ENCODE measurements around the gene IL13.

The IL13 gene

DNA sequence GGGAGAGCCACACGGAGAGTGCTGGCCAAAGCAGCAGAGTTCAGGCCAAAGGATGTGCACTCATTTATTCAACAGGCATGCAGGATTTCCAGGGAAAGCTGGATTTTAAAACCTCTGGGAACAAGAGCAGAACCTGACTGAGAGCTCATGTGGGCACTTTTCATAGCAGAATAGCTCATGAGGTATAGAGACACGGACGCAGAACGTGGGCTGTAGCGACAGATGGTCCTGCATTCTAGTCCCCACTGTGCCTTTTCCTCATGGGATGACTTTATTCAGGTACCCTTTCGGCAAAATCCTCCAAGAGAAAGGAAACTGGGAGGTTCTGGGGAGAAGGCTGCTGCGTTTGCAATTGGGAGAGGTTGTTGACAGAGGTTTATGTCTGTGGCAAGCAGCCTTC lies 21.2 kb downstream of the IL13 start:
- Mint-ChIP-seq H3K27ac (no peak overlapping the region), H3K4me3 (no peak overlapping the region), H3K27me3 (no peaks in the 10 kb centered on the region), H3K4me1 (ENCODE audit: low read depth in 2 of 2) (peaks cover 17 to 24% of the 10 kb centered on the region in 2 donors), H3K36me3 (ENCODE audit: insufficient read depth) (no peaks in the 10 kb centered on the region), H3K9me3 (no peaks in the 10 kb centered on the region)
- ATAC-seq (replicated peaks): no peak
- DNase-seq: no peak

DNA sequence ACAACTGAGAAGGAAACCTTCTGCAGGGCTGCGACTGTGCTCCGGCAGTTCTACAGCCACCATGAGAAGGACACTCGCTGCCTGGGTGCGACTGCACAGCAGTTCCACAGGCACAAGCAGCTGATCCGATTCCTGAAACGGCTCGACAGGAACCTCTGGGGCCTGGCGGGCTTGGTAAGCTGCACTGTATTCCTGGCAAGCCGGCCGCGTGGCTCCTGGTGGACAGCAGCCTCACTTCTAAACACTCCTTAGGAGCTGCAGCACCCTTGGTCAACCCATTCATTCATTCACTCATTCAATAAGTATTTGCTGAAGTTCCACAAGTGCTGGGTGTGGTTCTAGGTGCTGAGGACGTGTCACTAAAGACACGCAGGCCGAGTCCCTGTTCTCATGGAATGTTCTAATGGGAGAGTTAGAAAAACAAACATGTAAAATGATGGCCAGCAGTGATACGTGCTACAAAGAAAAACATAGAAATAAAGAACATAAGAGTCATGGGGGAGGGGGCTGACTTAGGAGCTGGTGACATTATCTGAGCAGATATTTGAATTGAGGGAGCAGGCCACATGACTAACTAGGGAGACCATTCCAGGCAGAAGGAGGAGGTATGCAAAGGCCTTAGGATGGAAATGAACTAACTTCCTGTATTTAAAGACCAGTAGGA lies 21.9 kb downstream of the IL13 start:
- Mint-ChIP-seq H3K27me3 (no peaks in the 10 kb centered on the region), H3K27ac (no peak overlapping the region), H3K36me3 (ENCODE audit: insufficient read depth) (no peaks in the 10 kb centered on the region), H3K4me1 (ENCODE audit: low read depth in 2 of 2) (peaks cover 14 to 22% of the 10 kb centered on the region in 2 donors), H3K9me3 (no peaks in the 10 kb centered on the region), H3K4me3 (no peak overlapping the region)
- ATAC-seq (replicated peaks) (no peak), DNase-seq (no peak)

DNA sequence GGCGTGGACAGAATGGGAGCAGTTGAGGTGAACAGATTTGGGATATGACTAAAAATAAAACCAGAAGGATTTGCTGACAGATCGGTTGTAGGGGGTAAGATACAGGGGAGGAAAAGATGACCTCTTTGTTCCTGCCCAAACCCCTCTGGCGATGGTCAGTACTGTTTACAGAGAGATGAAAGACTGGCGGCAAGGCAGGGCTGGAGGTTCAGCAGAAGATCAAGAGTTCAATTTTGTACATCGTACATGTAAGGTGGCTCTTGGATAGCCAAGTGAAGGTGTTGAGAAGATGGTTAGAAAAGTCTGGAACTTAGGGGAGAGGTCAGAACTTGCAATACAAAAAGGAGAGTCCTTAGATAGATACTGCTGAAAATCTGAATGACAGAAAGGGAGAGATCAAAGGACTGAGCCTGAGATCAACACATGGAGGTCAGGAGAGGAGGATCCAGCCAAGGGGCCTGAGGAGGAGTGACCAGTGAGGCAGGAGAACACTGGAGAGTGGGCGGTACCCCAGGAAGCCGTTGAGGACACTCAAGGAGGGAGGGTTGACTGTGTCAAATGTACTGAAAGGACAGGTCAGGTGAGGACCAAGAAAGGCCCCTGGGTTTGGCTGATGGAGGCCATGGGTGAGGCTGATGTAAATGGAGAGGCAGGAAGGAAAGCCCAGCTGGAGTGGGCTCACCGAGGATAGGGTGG lies 23.0 kb downstream of the IL13 start:
- H3K27ac Mint-ChIP-seq: no peak overlapping the region
- peaks cover 11 to 19% of the 10 kb centered on the region in 2 donors for H3K4me1 Mint-ChIP-seq (ENCODE audit: low read depth in 2 of 2)
- no peaks in the 10 kb centered on the region for H3K27me3 Mint-ChIP-seq
- H3K9me3 Mint-ChIP-seq: no peaks in the 10 kb centered on the region
- no peak overlapping the region for H3K4me3 Mint-ChIP-seq
- ATAC-seq (replicated peaks): no peak
- no peaks in the 10 kb centered on the region for H3K36me3 Mint-ChIP-seq (ENCODE audit: insufficient read depth)
- no peak for DNase-seq

DNA sequence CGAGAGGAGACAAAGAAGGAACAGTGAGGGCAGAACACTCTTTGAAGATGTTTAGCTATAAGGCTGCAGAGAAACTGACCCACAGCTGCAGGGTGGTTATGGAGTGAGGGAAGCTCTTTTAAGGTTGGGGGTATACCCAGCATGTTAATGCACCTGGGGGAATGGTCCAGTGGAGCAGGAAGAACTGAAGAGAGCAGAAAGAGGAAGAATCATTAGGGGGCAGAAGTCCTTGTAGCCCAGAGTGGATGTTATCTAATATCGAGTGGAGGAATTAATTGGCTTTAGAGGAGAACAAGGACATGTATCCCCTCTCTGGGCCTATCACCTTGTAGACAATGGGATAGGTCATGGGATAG lies 23.5 kb downstream of the IL13 start:
- Mint-ChIP-seq H3K27ac (no peak overlapping the region), H3K9me3 (no peaks in the 10 kb centered on the region), H3K4me3 (no peak overlapping the region), H3K4me1 (ENCODE audit: low read depth in 2 of 2) (peaks cover 6 to 14% of the 10 kb centered on the region in 2 donors), H3K27me3 (no peaks in the 10 kb centered on the region), H3K36me3 (ENCODE audit: insufficient read depth) (no peaks in the 10 kb centered on the region)
- ATAC-seq (replicated peaks) (no peak), DNase-seq (no peak)

DNA sequence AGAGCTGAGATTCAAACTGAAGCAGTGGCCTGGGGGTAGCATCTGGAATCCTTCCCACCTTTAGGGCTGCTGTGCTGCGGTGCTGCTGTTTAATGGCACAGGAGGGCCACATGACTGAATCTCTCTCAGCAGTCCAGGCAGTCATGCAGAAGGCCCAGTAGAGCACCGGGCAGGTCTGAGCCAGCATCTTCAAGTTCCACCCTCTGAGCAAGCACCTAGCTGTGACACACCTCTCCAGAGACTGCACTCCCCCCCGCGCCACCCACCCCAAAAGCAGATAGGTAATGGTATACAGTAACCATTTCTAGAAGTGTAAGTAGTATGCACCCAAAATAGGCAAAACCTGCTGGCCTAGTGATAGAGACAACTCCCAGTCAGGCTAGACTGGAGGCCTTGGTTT lies 24.0 kb downstream of the IL13 start:
- H3K36me3 Mint-ChIP-seq (ENCODE audit: insufficient read depth): no peaks in the 10 kb centered on the region
- no peak overlapping the region for H3K4me3 Mint-ChIP-seq
- ATAC-seq (replicated peaks) (no peak), DNase-seq (no peak)
- peaks cover 4 to 8% of the 10 kb centered on the region in 2 donors for H3K4me1 Mint-ChIP-seq (ENCODE audit: low read depth in 2 of 2)
- H3K27me3 Mint-ChIP-seq: no peaks in the 10 kb centered on the region
- no peak overlapping the region for H3K27ac Mint-ChIP-seq
- no peaks in the 10 kb centered on the region for H3K9me3 Mint-ChIP-seq

DNA sequence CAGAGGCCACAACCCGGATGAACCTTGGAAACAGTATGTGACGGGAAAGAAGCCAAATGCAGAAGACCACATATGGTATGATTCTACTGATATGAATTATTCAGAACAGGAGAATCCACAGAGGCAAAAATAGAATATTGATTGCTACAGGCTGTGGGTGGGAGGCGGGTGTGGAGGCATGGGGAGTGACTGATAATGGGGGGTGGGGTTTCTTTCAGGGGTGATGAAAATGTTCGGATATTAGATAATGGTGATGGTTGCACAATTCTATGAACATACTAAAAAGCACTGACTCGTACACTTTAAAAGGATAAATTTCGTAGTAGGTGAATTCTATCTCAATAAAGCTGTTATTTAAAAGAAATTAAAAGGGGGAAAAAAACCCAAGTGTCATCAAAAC lies 26.5 kb downstream of the IL13 start:
- Mint-ChIP-seq H3K9me3 (no peaks in the 10 kb centered on the region), H3K4me3 (no peak overlapping the region), H3K4me1 (ENCODE audit: low read depth in 2 of 2) (peaks cover 19 to 25% of the 10 kb centered on the region in 2 donors), H3K27me3 (no peaks in the 10 kb centered on the region), H3K36me3 (ENCODE audit: insufficient read depth) (no peaks in the 10 kb centered on the region), H3K27ac (peak overlapping the region in 1 of 2 donors; percentile 6)
- DNase-seq (no peak), ATAC-seq (replicated peaks) (no peak)

DNA sequence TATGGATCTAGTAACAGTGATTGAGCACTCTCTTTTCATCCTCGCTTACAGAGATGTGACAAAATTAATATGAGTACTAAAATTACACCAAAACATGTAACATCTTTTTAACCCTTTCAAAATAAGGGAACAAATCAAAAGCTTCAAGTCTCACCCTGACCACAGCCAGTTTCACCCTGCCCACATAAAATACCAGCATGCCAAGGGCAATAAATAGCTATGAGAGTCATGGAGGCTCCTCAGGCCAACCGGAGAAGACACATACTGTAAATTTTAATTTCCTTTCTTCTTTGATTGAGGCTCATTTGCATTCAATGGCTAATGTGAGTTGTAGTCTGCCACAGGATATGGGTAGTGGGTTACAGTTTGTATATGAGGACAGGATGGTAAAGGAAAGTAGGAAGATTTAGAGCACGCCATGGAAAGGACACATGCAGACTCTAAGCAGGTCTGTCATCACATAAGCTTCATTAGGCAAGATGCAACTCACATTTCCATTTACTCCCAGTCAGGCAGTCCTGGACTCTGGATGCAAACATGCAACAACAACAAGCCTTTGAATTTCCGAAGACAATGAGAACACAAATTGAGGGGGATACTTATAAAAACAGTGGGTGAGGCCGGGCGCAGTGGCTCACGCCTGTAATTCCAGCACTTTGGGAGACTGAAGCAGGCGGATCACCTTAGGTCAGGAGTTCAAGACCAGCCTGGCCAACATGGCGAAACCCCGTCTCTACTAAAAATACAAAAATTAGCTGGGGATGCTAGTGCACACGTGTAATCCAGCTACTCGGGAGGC lies 27.1 kb downstream of the IL13 start:
- Mint-ChIP-seq H3K27me3 (no peaks in the 10 kb centered on the region), H3K4me1 (ENCODE audit: low read depth in 2 of 2) (peaks cover 19 to 27% of the 10 kb centered on the region in 2 donors), H3K4me3 (no peak overlapping the region), H3K27ac (peak overlapping the region in 1 of 2 donors; percentile 6), H3K9me3 (no peaks in the 10 kb centered on the region), H3K36me3 (ENCODE audit: insufficient read depth) (no peaks in the 10 kb centered on the region)
- no peak for DNase-seq
- ATAC-seq (replicated peaks): no peak

DNA sequence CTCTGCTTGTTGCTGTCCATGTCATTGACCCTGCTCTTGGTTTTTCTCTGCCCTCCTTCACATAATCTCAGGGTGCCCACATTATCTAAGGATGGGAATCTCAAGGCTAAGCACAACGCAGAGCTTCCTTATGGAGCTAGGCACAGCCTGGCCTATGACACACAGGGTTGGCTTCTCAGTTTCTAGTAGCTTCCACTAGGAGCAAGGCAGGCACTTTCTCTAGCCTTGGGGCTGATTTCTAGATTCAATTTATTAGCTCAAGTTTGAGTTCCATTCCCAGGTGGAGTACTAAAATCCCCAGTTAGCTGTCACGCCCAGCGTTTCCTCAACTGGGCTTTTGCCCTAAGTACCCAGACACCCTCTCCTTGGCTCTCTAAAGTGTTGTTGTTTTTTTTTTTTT lies 28.2 kb downstream of the IL13 start:
- DNase-seq (no peak), ATAC-seq (replicated peaks) (no peak)
- Mint-ChIP-seq H3K4me1 (ENCODE audit: low read depth in 2 of 2) (peaks cover 19 to 27% of the 10 kb centered on the region in 2 donors), H3K36me3 (ENCODE audit: insufficient read depth) (no peaks in the 10 kb centered on the region), H3K27me3 (no peaks in the 10 kb centered on the region), H3K27ac (no peak overlapping the region), H3K9me3 (no peaks in the 10 kb centered on the region), H3K4me3 (no peak overlapping the region)

DNA sequence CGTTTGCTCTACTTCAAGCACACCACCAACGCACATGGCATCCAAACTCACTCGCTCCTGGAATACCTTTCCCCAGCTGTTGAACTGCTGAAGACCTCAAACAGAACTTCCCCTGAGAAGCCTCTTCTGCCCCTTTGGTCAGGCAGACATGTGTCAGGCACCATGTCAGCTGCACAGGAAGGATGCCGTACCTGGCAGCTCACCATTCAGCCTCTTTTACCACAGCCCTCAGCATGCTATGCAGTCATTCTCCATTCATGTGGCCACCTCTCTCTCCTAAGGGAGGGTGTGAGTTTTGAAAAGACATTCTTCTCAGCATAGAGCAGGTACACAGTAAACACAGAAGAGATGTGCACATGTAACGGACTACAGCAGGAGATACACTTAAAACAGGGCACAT lies 30.0 kb downstream of the IL13 start:
- H3K27ac Mint-ChIP-seq: peak overlapping the region in 1 of 2 donors; percentile 42
- no peaks in the 10 kb centered on the region for H3K9me3 Mint-ChIP-seq
- DNase-seq: peak in 1 of 3 experiments; percentile 12
- peak; percentile 86 for ATAC-seq (replicated peaks)
- no peaks in the 10 kb centered on the region for H3K36me3 Mint-ChIP-seq (ENCODE audit: insufficient read depth)
- H3K27me3 Mint-ChIP-seq: no peaks in the 10 kb centered on the region
- no peak overlapping the region for H3K4me3 Mint-ChIP-seq
- H3K4me1 Mint-ChIP-seq (ENCODE audit: low read depth in 2 of 2): peaks cover 19 to 33% of the 10 kb centered on the region in 2 donors

DNA sequence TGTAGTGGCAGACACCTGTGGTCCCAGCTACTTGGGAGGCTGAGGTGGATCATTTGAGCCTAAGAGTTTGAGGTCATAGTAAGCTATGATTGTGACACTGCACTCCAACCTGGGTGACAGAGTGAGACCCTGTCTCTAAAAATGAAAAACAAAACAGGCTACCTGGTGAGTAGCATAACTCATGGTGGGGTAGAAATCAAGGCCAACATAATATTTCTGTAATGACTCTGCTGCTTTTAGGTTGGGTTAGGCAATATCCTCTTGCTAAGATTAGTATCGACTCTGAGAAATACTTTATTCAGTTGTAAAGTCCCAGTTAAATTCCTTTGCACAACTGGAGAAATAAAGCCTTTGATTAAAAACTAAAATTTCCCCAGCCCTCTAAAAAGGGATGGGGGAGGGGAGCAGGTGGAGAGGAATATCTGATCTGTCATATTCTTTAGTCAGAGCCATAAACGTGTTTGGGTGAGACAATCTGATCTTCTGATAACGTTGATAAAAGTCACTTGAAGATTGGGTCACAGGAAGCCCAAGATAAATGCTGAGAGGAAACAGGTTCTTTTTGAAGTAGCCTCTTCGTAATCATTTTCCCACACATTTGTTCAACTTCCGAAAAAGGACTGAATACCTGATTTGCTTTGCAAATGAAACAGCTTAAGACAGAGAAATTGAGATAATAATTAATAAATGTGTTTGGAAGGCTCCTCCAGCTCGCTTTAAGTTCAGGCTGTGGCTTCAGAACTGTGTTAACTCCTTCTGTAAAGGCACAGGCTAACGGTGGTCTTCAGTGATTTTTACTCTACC lies 30.8 kb downstream of the IL13 start:
- peak; percentile 23 for ATAC-seq (replicated peaks)

DNA sequence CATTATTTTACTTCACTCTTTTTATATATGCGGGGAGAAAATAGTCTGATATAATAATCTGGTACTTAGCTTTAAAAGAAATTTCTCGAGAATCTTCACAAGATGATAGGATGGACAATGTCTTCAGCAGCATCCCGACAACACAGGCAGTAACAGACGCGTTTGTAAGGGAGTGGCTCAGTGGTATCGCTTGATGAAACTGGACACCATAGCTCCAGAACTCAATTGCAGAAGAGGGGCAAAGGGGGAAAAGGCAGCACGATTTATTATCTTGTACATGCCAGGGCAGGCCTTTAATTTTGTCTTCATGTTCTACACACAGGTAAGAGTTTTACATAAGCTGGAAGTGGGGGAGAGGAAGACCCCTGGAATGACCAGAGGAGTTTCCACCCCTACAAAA lies 31.5 kb downstream of the IL13 start:
- Mint-ChIP-seq H3K36me3 (ENCODE audit: insufficient read depth) (no peaks in the 10 kb centered on the region), H3K27ac (no peak overlapping the region), H3K4me3 (no peak overlapping the region)

More for the DNA sequence above, 30.8 kb downstream of the IL13 start:
- no peak for DNase-seq
- Mint-ChIP-seq H3K4me1 (ENCODE audit: low read depth in 2 of 2) (peaks cover 19 to 33% of the 10 kb centered on the region in 2 donors), H3K27ac (peak overlapping the region in 1 of 2 donors; percentile 42), H3K27me3 (no peaks in the 10 kb centered on the region), H3K9me3 (no peaks in the 10 kb centered on the region), H3K4me3 (no peak overlapping the region), H3K36me3 (ENCODE audit: insufficient read depth) (no peaks in the 10 kb centered on the region)

DNA sequence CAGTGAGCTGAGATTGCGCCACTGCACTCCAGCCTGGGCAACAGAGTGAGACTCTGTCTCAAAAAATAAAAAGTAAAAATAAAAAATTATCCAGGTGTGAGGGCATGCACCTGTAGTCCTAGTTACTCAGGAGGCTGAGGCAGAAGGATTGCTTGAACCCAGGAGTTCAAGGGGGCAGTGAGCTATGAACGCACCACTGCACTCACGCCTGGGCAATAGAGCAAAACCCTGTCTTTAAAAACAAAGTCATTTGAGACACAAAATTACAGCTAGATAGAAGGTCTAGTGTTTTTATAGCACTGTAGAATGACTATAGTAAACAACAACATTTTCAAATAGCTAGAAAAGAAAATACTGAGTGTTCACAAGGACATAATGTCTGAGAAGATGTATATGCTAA lies 32.2 kb downstream of the IL13 start:
- Mint-ChIP-seq H3K27me3 (no peaks in the 10 kb centered on the region), H3K27ac (no peak overlapping the region), H3K9me3 (no peaks in the 10 kb centered on the region), H3K36me3 (ENCODE audit: insufficient read depth) (peaks cover 2% of the 10 kb centered on the region), H3K4me3 (no peak overlapping the region), H3K4me1 (ENCODE audit: low read depth in 2 of 2) (peaks cover 16 to 29% of the 10 kb centered on the region in 2 donors)
- DNase-seq: no peak
- ATAC-seq (replicated peaks): no peak

More for the DNA sequence above, 31.5 kb downstream of the IL13 start:
- DNase-seq (no peak), ATAC-seq (replicated peaks) (no peak)
- Mint-ChIP-seq H3K9me3 (no peaks in the 10 kb centered on the region), H3K27me3 (no peaks in the 10 kb centered on the region), H3K4me1 (ENCODE audit: low read depth in 2 of 2) (peaks cover 19 to 33% of the 10 kb centered on the region in 2 donors)
